AG04450 (cell line): ENCODE data around the gene KCNJ15. TPM values are rescaled to one million over a fixed set of nuclear protein-coding genes. Genes with fewer than 3 reads are reported as not detected.

Source experiments
- CTCF ChIA-PET: fragments of 300-600, 350-600 bp; formaldehyde crosslinking; extraction: SDS; loops from one replicate; lab custom pipeline; 2022; ENCODE audit warnings: antibody characterized with exemption, inconsistent platforms; lab: Charles Lee
- POLR2A ChIA-PET: fragments of 350-600 bp; formaldehyde crosslinking; extraction: SDS; loops from one replicate; lab custom pipeline; 2021; ENCODE audit warnings: antibody characterized with exemption, inconsistent platforms; lab: Yijun Ruan, JAX
- DNase-seq: peaks from one replicate; pipeline ENCODE4 v3.0.0-alpha.2; 2011; ENCODE audit warnings: low read depth, low spot score
- H3K27ac ChIP-seq: one replicate; pipeline ENCODE4 v1.5.1; 2012; ENCODE audit warnings: low read depth, low read length, control low read depth
- H3K27me3 ChIP-seq: one replicate; pipeline ENCODE4 v1.6.0; 2012; ENCODE audit warnings: low read length; ENCODE audit not compliant: control insufficient read depth, insufficient read depth
- H3K4me3 ChIP-seq: 2 replicates; pipeline ENCODE4 v1.5.1; 2011; ENCODE audit warnings: mild to moderate bottlenecking, low read depth, low read length, control low read depth
- H3K9me3 ChIP-seq: 2 replicates; pipeline ENCODE4 v1.5.1; 2012; ENCODE audit warnings: low read length; ENCODE audit not compliant: control insufficient read depth, insufficient read depth
- CTCF ChIP-seq: IDR thresholded peaks from 2 replicates; pipeline ENCODE4 v1.5.1; 2011; ENCODE audit warnings: low read depth, low read length, control low read depth, inconsistent platforms
- polyA plus RNA-seq: library from polyadenylated mRNA; depleted of rRNA; stranded (reverse); fragments of >200 nt; gene quantifications from 2 replicates; pipeline ENCODE4 v1.2.3, GENCODE V29; 2011

KCNJ15 gene
- polyA plus RNA-seq, 1 experiment, result 0.07 TPM

- DNase-seq, result no peak
- TF ChIP-seq CTCF, result no peak
- Histone ChIP-seq H3K4me3 (no peak overlapping the region), H3K27ac (no peak overlapping the region), H3K27me3 (no peaks in the 10 kb centered on the region), H3K9me3 (no peaks in the 10 kb centered on the region)
- ChIA-PET POLR2A (no interaction called here), CTCF (interaction anchor here (1.5 kb wide), 2 partner anchors 21 to 112 kb away, joined by 5 to 8 read pairs; no protein-coding TSS in a partner anchor)
These were observed 17.1 kb upstream of the KCNJ15 start for GRCh38 chr21:38239672-38240071.

DNA sequence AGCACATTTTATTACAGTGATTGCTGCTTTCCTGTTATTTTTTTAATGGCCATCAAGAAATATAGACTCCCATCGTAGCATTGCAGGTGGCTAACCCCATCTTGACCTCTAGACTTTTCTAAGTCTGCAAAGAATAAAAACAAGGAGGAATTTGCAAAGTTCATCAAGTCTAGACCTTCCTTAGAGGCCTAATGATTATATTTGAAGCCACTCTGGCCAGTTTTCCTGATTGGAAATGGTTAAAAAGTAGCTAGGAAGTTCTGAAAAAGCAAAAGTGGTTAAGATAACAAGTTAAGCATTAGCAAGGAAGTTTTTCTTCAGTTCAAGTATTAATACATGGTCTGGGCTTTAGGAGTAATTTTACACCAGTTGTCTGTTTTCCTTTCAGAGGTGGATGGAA is 16.7 kb upstream of the KCNJ15 start:
- ChIA-PET POLR2A (no interaction called here), CTCF (interaction anchor here (1.5 kb wide), 1 partner anchor 112 kb away, joined by 5 read pairs; no protein-coding TSS in a partner anchor)
- no peak overlapping the region for H3K27ac ChIP-seq

GRCh38 chr21:38241029-38241740 is 15.6 kb upstream of the KCNJ15 start:
- no peak for TF ChIP-seq CTCF
- DNase-seq, result no peak
- no peaks in the 10 kb centered on the region for H3K27me3 ChIP-seq
- no peak overlapping the region for H3K27ac ChIP-seq
- ChIA-PET CTCF (no interaction called here), POLR2A (interaction anchor here (0.8 kb wide), 1 partner anchor 36 kb away, joined by 6 read pairs; no protein-coding TSS in a partner anchor)
- no peak overlapping the region for H3K4me3 ChIP-seq
- no peaks in the 10 kb centered on the region for H3K9me3 ChIP-seq

More for the DNA sequence above, 16.7 kb upstream of the KCNJ15 start:
- no peak for DNase-seq
- H3K9me3 ChIP-seq, result no peaks in the 10 kb centered on the region
- no peak overlapping the region for H3K4me3 ChIP-seq
- H3K27me3 ChIP-seq, result no peaks in the 10 kb centered on the region
- TF ChIP-seq CTCF, result no peak

GRCh38 chr21:38242061-38242460 is 14.7 kb upstream of the KCNJ15 start:
- ChIA-PET POLR2A (interaction anchor here (0.8 kb wide), 1 partner anchor 35 kb away, joined by 6 read pairs; no protein-coding TSS in a partner anchor), CTCF (interaction anchor here (0.5 to 1.5 kb wide), 2 partner anchors 23 to 115 kb away, joined by 3 to 5 read pairs; no protein-coding TSS in a partner anchor)

More at GRCh38 chr21:38242061-38242460, 14.7 kb upstream of the KCNJ15 start:
- no peak for DNase-seq
- H3K27me3 ChIP-seq, result no peaks in the 10 kb centered on the region
- TF ChIP-seq CTCF, result no peak
- no peaks in the 10 kb centered on the region for H3K9me3 ChIP-seq
- H3K27ac ChIP-seq, result no peak overlapping the region
- H3K4me3 ChIP-seq, result no peak overlapping the region
